ENCODE results near the gene CCDC33.

Gene CCDC33

GRCh38 chr15:74303741-74304309 is 67.7 kb downstream of the CCDC33 start:
- DNase-seq (ENCODE audit: insufficient read length, low spot score) (no peak), FAIRE-seq (no peak)

GRCh38 chr15:74304431-74304830 is 68.3 kb downstream of the CCDC33 start:
- DNase-seq (ENCODE audit: insufficient read length, low spot score) (no peak), FAIRE-seq (no peak)

More at GRCh38 chr15:74303741-74304309, 67.7 kb downstream of the CCDC33 start:
- TF ChIP-seq, protein P1, sequence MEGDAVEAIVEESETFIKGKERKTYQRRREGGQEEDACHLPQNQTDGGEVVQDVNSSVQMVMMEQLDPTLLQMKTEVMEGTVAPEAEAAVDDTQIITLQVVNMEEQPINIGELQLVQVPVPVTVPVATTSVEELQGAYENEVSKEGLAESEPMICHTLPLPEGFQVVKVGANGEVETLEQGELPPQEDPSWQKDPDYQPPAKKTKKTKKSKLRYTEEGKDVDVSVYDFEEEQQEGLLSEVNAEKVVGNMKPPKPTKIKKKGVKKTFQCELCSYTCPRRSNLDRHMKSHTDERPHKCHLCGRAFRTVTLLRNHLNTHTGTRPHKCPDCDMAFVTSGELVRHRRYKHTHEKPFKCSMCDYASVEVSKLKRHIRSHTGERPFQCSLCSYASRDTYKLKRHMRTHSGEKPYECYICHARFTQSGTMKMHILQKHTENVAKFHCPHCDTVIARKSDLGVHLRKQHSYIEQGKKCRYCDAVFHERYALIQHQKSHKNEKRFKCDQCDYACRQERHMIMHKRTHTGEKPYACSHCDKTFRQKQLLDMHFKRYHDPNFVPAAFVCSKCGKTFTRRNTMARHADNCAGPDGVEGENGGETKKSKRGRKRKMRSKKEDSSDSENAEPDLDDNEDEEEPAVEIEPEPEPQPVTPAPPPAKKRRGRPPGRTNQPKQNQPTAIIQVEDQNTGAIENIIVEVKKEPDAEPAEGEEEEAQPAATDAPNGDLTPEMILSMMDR (IDR thresholded peaks at IDR 0.05; ENCODE audit: insufficient read depth, missing control alignments) = no peak

DNA sequence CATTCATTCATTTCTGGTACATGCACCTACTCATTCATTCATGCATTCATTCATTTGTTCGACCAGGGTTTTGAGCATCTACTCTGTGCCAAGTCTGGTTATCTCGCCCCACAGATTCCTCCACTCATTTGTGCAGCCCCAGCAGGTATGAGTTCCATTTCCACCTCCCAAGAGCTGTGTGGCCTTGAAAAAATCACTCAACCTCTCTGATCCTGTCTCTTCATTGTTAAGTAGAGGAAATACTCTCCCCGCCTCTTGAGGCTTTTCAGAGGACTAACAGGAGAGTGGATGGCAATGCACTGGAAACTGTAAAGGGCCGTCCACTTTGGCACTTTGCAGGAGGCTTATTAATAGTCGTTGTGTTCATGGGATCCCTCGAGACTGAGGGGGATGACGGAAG is 69.6 kb downstream of the CCDC33 start:
- TF ChIP-seq, protein P1 (IDR thresholded peaks at IDR 0.05; ENCODE audit: insufficient read depth, missing control alignments) = no peak
- no peak for DNase-seq (ENCODE audit: insufficient read length, low spot score)
- FAIRE-seq = no peak

More at GRCh38 chr15:74304431-74304830, 68.3 kb downstream of the CCDC33 start:
- TF ChIP-seq, protein P1 (IDR thresholded peaks at IDR 0.05; ENCODE audit: insufficient read depth, missing control alignments) = no peak

GRCh38 chr15:74306781-74307217 is 70.7 kb downstream of the CCDC33 start:
- no peak for DNase-seq (ENCODE audit: insufficient read length, low spot score)
- FAIRE-seq = no peak
- TF ChIP-seq, protein P1 (IDR thresholded peaks at IDR 0.05; ENCODE audit: insufficient read depth, missing control alignments) = no peak

- TF ChIP-seq, protein P1 (IDR thresholded peaks at IDR 0.05; ENCODE audit: insufficient read depth, missing control alignments) = peak; percentile 81
- DNase-seq (ENCODE audit: insufficient read length, low spot score) (peak; percentile 76), FAIRE-seq (peak; percentile 25)
These were observed 72.0 kb downstream of the CCDC33 start for GRCh38 chr15:74307827-74308811.

DNA sequence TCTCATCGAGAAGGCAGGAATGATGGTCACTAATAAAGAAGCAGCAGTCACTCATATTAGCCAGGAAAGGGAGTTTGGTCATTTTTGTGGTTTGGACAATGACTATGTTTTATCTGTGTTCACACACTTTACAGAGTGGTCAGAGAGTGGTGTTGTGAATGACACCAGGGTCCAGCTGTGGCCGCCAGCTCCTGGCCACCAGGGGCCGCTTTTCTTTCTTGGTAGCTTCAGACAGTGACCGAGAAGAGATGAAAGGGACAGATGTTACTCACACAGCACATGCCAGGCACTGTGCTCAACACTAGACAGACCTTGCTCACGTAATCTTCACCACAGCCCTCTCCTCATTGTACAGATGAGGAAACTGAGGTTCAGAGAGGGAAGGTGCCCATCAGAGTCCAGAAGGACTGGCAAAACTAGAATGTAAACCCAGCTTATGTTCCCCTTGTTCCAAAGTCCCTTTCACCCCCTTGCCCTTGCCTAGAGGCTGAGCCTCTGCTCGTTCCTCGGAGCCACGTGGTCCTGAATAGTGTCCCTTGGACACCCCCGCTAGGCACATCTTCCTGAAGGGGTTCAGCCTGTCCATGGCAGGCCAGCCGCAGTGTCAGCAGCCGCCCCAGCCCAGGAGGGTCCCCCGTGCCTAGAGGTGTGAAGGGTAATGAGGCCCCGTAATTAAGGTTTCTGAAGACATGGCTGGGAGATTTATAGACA is 75.8 kb downstream of the CCDC33 start:
- FAIRE-seq (peak; percentile 73), DNase-seq (ENCODE audit: insufficient read length, low spot score) (no peak)

More for the DNA sequence above, 75.8 kb downstream of the CCDC33 start:
- TF ChIP-seq, protein P1 (IDR thresholded peaks at IDR 0.05; ENCODE audit: insufficient read depth, missing control alignments) = peak; percentile 28

Measured in D721Med (cell line).